ENCODE results near the gene ATXN7L2. TPM values are rescaled to one million over a fixed set of nuclear protein-coding genes. Genes with fewer than 3 reads are reported as not detected.

ATXN7L2 gene
- total RNA-seq, 2 donors from 2014 or later, result 5.1 to 6.1 TPM

DNA sequence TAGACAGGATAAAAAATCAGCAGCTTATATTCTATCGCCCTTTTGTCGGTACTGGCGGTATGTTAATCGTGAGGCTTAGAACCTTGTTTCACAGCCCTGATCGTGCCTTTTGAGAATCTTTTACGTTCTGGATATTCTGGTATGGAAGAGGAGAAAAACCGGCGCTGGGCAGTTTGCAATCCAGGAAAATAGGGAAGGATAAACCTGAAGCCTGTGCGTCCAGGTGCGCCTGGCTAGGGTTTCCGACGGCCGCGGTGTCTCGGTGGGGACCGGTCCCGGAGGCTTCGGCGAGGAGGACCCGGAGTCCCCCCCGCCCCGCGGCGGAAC, 17.6 kb upstream of the ATXN7L2 start:
- no peaks in the 10 kb centered on the region for H3K36me3 Mint-ChIP-seq (ENCODE audit: low read depth)
- H3K4me1 ChIP-seq (ENCODE audit: control insufficient read depth, insufficient read depth, low read length), result no peaks in the 10 kb centered on the region
- TF ChIP-seq, protein P1, sequence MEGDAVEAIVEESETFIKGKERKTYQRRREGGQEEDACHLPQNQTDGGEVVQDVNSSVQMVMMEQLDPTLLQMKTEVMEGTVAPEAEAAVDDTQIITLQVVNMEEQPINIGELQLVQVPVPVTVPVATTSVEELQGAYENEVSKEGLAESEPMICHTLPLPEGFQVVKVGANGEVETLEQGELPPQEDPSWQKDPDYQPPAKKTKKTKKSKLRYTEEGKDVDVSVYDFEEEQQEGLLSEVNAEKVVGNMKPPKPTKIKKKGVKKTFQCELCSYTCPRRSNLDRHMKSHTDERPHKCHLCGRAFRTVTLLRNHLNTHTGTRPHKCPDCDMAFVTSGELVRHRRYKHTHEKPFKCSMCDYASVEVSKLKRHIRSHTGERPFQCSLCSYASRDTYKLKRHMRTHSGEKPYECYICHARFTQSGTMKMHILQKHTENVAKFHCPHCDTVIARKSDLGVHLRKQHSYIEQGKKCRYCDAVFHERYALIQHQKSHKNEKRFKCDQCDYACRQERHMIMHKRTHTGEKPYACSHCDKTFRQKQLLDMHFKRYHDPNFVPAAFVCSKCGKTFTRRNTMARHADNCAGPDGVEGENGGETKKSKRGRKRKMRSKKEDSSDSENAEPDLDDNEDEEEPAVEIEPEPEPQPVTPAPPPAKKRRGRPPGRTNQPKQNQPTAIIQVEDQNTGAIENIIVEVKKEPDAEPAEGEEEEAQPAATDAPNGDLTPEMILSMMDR (conservative IDR thresholded peaks at IDR 0.05), result no peak
- H3K27me3 Mint-ChIP-seq (ENCODE audit: insufficient read depth), result peaks cover 88% of the 10 kb centered on the region
- peak overlapping the region; percentile 56 for H3K4me3 Mint-ChIP-seq
- H3K4me3 ChIP-seq (ENCODE audit: low read length), result peak overlapping the region; percentile 77
- no peaks in the 10 kb centered on the region for H3K9me3 ChIP-seq (ENCODE audit: control insufficient read depth, low read length)
- DNase-seq, result no peak
- H3K36me3 ChIP-seq (ENCODE audit: control insufficient read depth, insufficient read depth, low read length), result no peaks in the 10 kb centered on the region
- no peak overlapping the region for H3K9ac ChIP-seq (ENCODE audit: extremely low read depth, low read length, poor library complexity, severe bottlenecking)
- no peak overlapping the region for H3K27ac Mint-ChIP-seq
- 8 to 29% methylated on average over 4 to 24 of the region's 24 CpGs for WGBS, 2 experiments (ENCODE audit: insufficient coverage in 1 of 2, insufficient read length in 1 of 2)
- H3K9me3 Mint-ChIP-seq, result no peaks in the 10 kb centered on the region
- peaks cover 3% of the 10 kb centered on the region for H3K4me1 Mint-ChIP-seq
- peaks cover 79% of the 10 kb centered on the region for H3K27me3 ChIP-seq (ENCODE audit: control insufficient read depth, insufficient read depth, low read length, poor library complexity, severe bottlenecking)
- H3K27ac ChIP-seq (ENCODE audit: low read depth, low read length), result no peak overlapping the region

DNA sequence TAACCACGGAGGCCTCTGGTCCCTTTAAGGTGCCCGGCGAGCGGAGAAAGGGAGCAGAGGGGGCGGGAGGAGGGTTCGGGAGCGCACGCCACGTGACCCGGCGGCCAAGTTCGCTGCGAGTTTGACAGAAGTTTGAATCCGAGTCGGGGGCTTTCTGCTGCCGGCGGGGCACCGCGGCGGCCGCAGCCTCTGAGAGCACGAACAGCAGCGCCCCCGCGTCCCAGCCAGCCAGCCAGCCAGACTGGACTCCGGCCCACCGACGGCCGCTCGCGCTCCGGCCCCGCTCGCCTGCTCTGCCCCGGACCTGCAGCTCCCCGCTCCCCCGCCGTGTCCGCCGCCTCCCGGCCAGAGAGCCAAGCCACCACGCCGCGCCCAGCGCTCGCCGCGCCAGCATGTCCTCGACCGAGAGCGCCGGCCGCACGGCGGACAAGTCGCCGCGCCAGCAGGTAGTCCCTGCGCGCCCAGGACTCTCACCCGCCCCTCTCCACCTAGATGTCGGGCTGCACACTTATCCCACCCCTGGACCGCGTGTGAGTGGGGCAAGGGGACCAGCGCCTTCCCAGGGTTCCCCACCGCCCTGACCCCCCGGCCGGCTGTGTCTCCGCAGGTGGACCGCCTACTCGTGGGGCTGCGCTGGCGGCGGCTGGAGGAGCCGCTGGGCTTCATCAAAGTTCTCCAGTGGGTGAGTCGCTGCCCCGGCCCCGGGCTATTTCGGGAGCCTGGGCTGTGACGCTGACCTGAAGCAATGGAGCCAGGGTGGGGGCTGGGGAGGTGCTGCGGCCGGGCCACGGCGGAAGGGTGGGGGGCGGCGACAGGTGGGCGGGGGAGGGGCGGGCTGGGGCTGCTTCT, 17.0 kb upstream of the ATXN7L2 start, which contains the start of gene SYPL2:
Gene SYPL2, plus strand, starts transcription at position 95 of the 849 bp plus-strand sequence. Its CDS starts 298 bp downstream, at position 393.
- 0% methylated on average over 19 to 86 of the region's 88 CpGs for WGBS, 2 experiments (ENCODE audit: insufficient coverage in 1 of 2, insufficient read length in 1 of 2)
- Mint-ChIP-seq H3K4me1 (peaks cover 3% of the 10 kb centered on the region), H3K36me3 (ENCODE audit: low read depth) (no peaks in the 10 kb centered on the region), H3K9me3 (no peaks in the 10 kb centered on the region), H3K27ac (no peak within 1 kb of the TSS), H3K27me3 (ENCODE audit: insufficient read depth) (peaks cover 83% of the 10 kb centered on the region), H3K4me3 (peak within 1 kb of the TSS; percentile 56)
- no peaks in the 10 kb centered on the region for H3K4me1 ChIP-seq (ENCODE audit: control insufficient read depth, insufficient read depth, low read length)
- H3K9ac ChIP-seq (ENCODE audit: extremely low read depth, low read length, poor library complexity, severe bottlenecking), result no peak within 1 kb of the TSS
- DNase-seq, result peak; percentile 85
- TF ChIP-seq, protein P1 (conservative IDR thresholded peaks at IDR 0.05), result peak; percentile 22
- H3K27ac ChIP-seq (ENCODE audit: low read depth, low read length), result no peak within 1 kb of the TSS
- H3K36me3 ChIP-seq (ENCODE audit: control insufficient read depth, insufficient read depth, low read length), result no peaks in the 10 kb centered on the region
- H3K4me3 ChIP-seq (ENCODE audit: low read length), result peak within 1 kb of the TSS; percentile 77
- H3K9me3 ChIP-seq (ENCODE audit: control insufficient read depth, low read length), result no peaks in the 10 kb centered on the region
- H3K27me3 ChIP-seq (ENCODE audit: control insufficient read depth, insufficient read depth, low read length, poor library complexity, severe bottlenecking), result peaks cover 79% of the 10 kb centered on the region

DNA sequence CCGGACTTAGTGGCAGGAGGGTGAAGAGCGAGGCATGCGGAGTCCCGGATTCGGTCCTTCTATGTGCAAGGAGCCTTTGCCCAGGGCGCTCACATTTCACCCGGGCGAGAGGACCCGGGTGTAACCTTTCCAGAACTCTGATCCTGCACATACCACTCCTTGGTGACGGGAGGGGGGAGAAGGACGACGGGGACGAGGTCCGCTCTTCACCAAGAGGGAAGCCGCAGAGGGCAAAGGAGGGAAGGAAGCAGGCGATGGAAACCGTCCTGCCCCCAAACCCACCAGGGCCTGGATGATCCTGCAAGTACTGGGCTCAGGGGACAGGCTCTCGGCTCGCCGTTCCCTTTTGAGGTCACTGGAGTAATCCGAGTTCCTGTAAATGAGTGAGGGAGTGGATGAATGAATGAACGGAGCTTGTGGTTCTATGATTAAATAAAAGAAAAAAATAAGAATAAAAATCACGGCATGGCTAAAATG, 16.4 kb upstream of the ATXN7L2 start:
- peaks cover 77% of the 10 kb centered on the region for H3K27me3 Mint-ChIP-seq (ENCODE audit: insufficient read depth)
- TF ChIP-seq, protein P1 (conservative IDR thresholded peaks at IDR 0.05), result no peak
- Histone ChIP-seq H3K4me1 (ENCODE audit: control insufficient read depth, insufficient read depth, low read length) (no peaks in the 10 kb centered on the region), H3K36me3 (ENCODE audit: control insufficient read depth, insufficient read depth, low read length) (no peaks in the 10 kb centered on the region), H3K9me3 (ENCODE audit: control insufficient read depth, low read length) (no peaks in the 10 kb centered on the region), H3K4me3 (ENCODE audit: low read length) (no peak overlapping the region), H3K27me3 (ENCODE audit: control insufficient read depth, insufficient read depth, low read length, poor library complexity, severe bottlenecking) (peaks cover 77% of the 10 kb centered on the region), H3K9ac (ENCODE audit: extremely low read depth, low read length, poor library complexity, severe bottlenecking) (no peak overlapping the region), H3K27ac (ENCODE audit: low read depth, low read length) (no peak overlapping the region)
- peaks cover 3% of the 10 kb centered on the region for H3K4me1 Mint-ChIP-seq
- H3K27ac Mint-ChIP-seq, result no peak overlapping the region
- no peaks in the 10 kb centered on the region for H3K9me3 Mint-ChIP-seq
- no peaks in the 10 kb centered on the region for H3K36me3 Mint-ChIP-seq (ENCODE audit: low read depth)
- H3K4me3 Mint-ChIP-seq, result peak overlapping the region; percentile 56
- WGBS, 2 experiments (ENCODE audit: insufficient coverage in 1 of 2, insufficient read length in 1 of 2), result 19 to 34% methylated on average over 5 to 22 of the region's 23 CpGs
- DNase-seq, result peak; percentile 68

Measured in endodermal cell (in vitro differentiated cells).